ENCODE results near the gene KCNK17. TPM values are rescaled to one million over a fixed set of nuclear protein-coding genes. Genes with fewer than 3 reads are reported as not detected.

The KCNK17 gene
- total and polyA plus RNA-seq, 2 of the 8 experiments (the other 6 are each of a cell fraction or from before 2014, with no cell fraction given) = 2.9 to 3.4 TPM

DNA sequence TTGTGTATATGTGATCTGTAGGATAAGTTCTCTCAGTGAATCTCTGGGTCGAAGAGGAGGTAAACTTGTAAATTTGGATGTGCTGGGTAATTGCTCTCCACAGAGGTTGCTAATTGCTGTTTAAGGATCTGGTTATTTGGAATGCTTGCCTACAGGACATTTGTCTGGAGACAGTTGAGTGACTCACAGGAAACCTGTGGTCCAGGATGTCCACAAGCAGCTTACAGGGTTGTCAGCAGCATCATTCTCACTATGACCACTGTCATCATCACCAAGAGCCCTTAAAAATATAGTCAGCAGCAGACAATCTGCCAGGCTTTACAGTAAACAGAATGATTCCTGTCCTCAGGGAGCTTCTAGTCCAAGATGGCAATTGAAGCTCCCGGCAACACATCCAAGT is 53.8 kb downstream of the KCNK17 start (continued):
- TF ChIP-seq SUZ12 (IDR thresholded peaks at IDR 0.05; ENCODE audit: low read length) (no peak), CHD1 (IDR thresholded peaks at IDR 0.05; ENCODE audit: low read depth, low read length) (no peak)
- TF ChIP-seq, protein P1, sequence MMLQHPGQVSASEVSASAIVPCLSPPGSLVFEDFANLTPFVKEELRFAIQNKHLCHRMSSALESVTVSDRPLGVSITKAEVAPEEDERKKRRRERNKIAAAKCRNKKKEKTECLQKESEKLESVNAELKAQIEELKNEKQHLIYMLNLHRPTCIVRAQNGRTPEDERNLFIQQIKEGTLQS (IDR thresholded peaks at IDR 0.05; ENCODE audit: insufficient read depth, low read depth, low read length) = no peak

Data from H1 (cell line).